Gastrocnemius medialis (tissue), 4 donors: Measurements from ENCODE around the gene SLC24A3.

ENCODE experiments used
- CTCF ChIP-seq, 5 experiments: fragments of 450-650 bp in 3 of 5; fragments of 200-600 bp in 2 of 5; sonication (generic) in 2 of 5; IDR thresholded peaks in 4 of 5; conservative IDR thresholded peaks in 1 of 5; 1 replicate in 4 of 5; 2 replicates in 1 of 5; pipeline ENCODE4 v1.5.1; 2016 to 2019; ENCODE audit warnings: antibody characterized with exemption in 5 of 5, mild to moderate bottlenecking in 3 of 5, moderate library complexity in 3 of 5
- POLR2A ChIP-seq, 2 donors: fragments of 450-650 bp; IDR thresholded peaks; one replicate each; pipeline ENCODE4 v1.6.1; 2017; ENCODE audit warnings: antibody characterized with exemption in 2 of 2, mild to moderate bottlenecking in 2 of 2, moderate library complexity in 2 of 2

- TF ChIP-seq CTCF (IDR thresholded peaks at IDR 0.05 in 4 of 5, conservative IDR thresholded peaks at IDR 0.05 in 1 of 5) (no peak), POLR2A (IDR thresholded peaks at IDR 0.05) (no peak)
These were observed 514.9 kb downstream of the SLC24A3 start for GRCh38 chr20:19727251-19727847.
